ENCODE data around the gene DNAJB12. TPM values are rescaled to one million over a fixed set of nuclear protein-coding genes. Genes with fewer than 3 reads are reported as not detected.

Gene DNAJB12
- total and polyA plus RNA-seq, 4 donors = 15.9 to 22.0 (median 18.9) TPM

- TF ChIP-seq, protein P1, sequence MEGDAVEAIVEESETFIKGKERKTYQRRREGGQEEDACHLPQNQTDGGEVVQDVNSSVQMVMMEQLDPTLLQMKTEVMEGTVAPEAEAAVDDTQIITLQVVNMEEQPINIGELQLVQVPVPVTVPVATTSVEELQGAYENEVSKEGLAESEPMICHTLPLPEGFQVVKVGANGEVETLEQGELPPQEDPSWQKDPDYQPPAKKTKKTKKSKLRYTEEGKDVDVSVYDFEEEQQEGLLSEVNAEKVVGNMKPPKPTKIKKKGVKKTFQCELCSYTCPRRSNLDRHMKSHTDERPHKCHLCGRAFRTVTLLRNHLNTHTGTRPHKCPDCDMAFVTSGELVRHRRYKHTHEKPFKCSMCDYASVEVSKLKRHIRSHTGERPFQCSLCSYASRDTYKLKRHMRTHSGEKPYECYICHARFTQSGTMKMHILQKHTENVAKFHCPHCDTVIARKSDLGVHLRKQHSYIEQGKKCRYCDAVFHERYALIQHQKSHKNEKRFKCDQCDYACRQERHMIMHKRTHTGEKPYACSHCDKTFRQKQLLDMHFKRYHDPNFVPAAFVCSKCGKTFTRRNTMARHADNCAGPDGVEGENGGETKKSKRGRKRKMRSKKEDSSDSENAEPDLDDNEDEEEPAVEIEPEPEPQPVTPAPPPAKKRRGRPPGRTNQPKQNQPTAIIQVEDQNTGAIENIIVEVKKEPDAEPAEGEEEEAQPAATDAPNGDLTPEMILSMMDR (IDR thresholded peaks at IDR 0.05; ENCODE audit: low read depth, low read length, missing input control) = no peak
- TF ChIP-seq EGR1 (IDR thresholded peaks at IDR 0.05; ENCODE audit: low read depth in 2 of 2) = no peak
- TF ChIP-seq, protein P2, sequence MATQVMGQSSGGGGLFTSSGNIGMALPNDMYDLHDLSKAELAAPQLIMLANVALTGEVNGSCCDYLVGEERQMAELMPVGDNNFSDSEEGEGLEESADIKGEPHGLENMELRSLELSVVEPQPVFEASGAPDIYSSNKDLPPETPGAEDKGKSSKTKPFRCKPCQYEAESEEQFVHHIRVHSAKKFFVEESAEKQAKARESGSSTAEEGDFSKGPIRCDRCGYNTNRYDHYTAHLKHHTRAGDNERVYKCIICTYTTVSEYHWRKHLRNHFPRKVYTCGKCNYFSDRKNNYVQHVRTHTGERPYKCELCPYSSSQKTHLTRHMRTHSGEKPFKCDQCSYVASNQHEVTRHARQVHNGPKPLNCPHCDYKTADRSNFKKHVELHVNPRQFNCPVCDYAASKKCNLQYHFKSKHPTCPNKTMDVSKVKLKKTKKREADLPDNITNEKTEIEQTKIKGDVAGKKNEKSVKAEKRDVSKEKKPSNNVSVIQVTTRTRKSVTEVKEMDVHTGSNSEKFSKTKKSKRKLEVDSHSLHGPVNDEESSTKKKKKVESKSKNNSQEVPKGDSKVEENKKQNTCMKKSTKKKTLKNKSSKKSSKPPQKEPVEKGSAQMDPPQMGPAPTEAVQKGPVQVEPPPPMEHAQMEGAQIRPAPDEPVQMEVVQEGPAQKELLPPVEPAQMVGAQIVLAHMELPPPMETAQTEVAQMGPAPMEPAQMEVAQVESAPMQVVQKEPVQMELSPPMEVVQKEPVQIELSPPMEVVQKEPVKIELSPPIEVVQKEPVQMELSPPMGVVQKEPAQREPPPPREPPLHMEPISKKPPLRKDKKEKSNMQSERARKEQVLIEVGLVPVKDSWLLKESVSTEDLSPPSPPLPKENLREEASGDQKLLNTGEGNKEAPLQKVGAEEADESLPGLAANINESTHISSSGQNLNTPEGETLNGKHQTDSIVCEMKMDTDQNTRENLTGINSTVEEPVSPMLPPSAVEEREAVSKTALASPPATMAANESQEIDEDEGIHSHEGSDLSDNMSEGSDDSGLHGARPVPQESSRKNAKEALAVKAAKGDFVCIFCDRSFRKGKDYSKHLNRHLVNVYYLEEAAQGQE (IDR thresholded peaks at IDR 0.05) = no peak
- TF ChIP-seq HNF4G (IDR thresholded peaks at IDR 0.05) = no peak
- Histone ChIP-seq H3K27ac (ENCODE audit: low read depth in 1 of 2, low read length in 2 of 2) (no peak overlapping the region), H3K9ac (ENCODE audit: low read depth in 1 of 2, low read length in 2 of 2) (no peak overlapping the region), H3K4me1 (ENCODE audit: control insufficient read depth in 4 of 4, insufficient read depth in 4 of 4, low read length in 3 of 4) (peaks cover 3 to 23% (median 17%) of the 10 kb centered on the region in 4 donors), H3K9me3 (ENCODE audit: control insufficient read depth in 4 of 4, low read length in 3 of 4) (no peaks in the 10 kb centered on the region), H3K36me3 (ENCODE audit: control insufficient read depth in 4 of 4, insufficient read depth in 3 of 4, low read depth in 1 of 4, low read length in 3 of 4) (peaks cover under 1 to 12% (median 10%) of the 10 kb centered on the region in 4 donors), H3K4me3 (ENCODE audit: low read depth in 1 of 3, low read length in 3 of 3) (no peak overlapping the region), H3K27me3 (ENCODE audit: control insufficient read depth in 4 of 4, insufficient read depth in 4 of 4, low read length in 3 of 4) (no peaks in the 10 kb centered on the region)
- no peak for DNase-seq (ENCODE audit: low spot score)
- 98% methylated on average over 2 of the region's 2 CpGs for WGBS
Observed at GRCh38 chr10:72349438-72349837, 5.3 kb downstream of the DNAJB12 start.

- peaks cover 3 to 16% (median 11%) of the 10 kb centered on the region in 4 donors for H3K4me1 ChIP-seq (ENCODE audit: control insufficient read depth in 4 of 4, insufficient read depth in 4 of 4, low read length in 3 of 4)
- WGBS = 96% methylated on average over 7 of the region's 7 CpGs
- H3K27me3 ChIP-seq (ENCODE audit: control insufficient read depth in 4 of 4, insufficient read depth in 4 of 4, low read length in 3 of 4) = no peaks in the 10 kb centered on the region
- TF ChIP-seq GABPA (IDR thresholded peaks at IDR 0.05 in 1 of 2, conservative IDR thresholded peaks at IDR 0.05 in 1 of 2) (no peak), HNF4A (conservative IDR thresholded peaks at IDR 0.05) (no peak), EGR1 (IDR thresholded peaks at IDR 0.05; ENCODE audit: low read depth in 2 of 2) (no peak), HNF4G (IDR thresholded peaks at IDR 0.05) (no peak), MAX (IDR thresholded peaks at IDR 0.05) (no peak), RXRA (IDR thresholded peaks at IDR 0.05) (no peak), FOXA2 (IDR thresholded peaks at IDR 0.05) (no peak), NR2F2 (IDR thresholded peaks at IDR 0.05) (no peak), ATF3 (IDR thresholded peaks at IDR 0.05) (no peak), SP1 (IDR thresholded peaks at IDR 0.05) (no peak), RAD21 (IDR thresholded peaks at IDR 0.05) (no peak), YY1 (IDR thresholded peaks at IDR 0.05) (no peak), FOXA1 (IDR thresholded peaks at IDR 0.05) (no peak), JUND (IDR thresholded peaks at IDR 0.05) (no peak), TAF1 (conservative IDR thresholded peaks at IDR 0.05) (no peak)
- TF ChIP-seq, protein P1 (IDR thresholded peaks at IDR 0.05; ENCODE audit: low read depth, low read length, missing input control) = no peak
- TF ChIP-seq, protein P2 (IDR thresholded peaks at IDR 0.05) = no peak
- TF ChIP-seq, protein P3, sequence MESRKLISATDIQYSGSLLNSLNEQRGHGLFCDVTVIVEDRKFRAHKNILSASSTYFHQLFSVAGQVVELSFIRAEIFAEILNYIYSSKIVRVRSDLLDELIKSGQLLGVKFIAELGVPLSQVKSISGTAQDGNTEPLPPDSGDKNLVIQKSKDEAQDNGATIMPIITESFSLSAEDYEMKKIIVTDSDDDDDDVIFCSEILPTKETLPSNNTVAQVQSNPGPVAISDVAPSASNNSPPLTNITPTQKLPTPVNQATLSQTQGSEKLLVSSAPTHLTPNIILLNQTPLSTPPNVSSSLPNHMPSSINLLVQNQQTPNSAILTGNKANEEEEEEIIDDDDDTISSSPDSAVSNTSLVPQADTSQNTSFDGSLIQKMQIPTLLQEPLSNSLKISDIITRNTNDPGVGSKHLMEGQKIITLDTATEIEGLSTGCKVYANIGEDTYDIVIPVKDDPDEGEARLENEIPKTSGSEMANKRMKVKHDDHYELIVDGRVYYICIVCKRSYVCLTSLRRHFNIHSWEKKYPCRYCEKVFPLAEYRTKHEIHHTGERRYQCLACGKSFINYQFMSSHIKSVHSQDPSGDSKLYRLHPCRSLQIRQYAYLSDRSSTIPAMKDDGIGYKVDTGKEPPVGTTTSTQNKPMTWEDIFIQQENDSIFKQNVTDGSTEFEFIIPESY (IDR thresholded peaks at IDR 0.05) = no peak
- H3K36me3 ChIP-seq (ENCODE audit: control insufficient read depth in 4 of 4, insufficient read depth in 3 of 4, low read depth in 1 of 4, low read length in 3 of 4) = peaks cover 6 to 16% (median 12%) of the 10 kb centered on the region in 4 donors
- no peak overlapping the region for H3K4me3 ChIP-seq (ENCODE audit: low read depth in 1 of 3, low read length in 3 of 3)
- no peak overlapping the region for H3K9ac ChIP-seq (ENCODE audit: low read depth in 1 of 2, low read length in 2 of 2)
- H3K27ac ChIP-seq (ENCODE audit: low read depth in 1 of 2, low read length in 2 of 2) = no peak overlapping the region
- DNase-seq (ENCODE audit: low spot score) = no peak
- H3K9me3 ChIP-seq (ENCODE audit: control insufficient read depth in 4 of 4, low read length in 3 of 4) = no peaks in the 10 kb centered on the region
Observed at GRCh38 chr10:72348282-72348681, 6.4 kb downstream of the DNAJB12 start.

Data from liver (tissue), 9 donors.